IPS-18c (cell line): ENCODE results near the gene MIX23.

Experiments used
- H3K4me3 ChIP-seq: 2 replicates; pipeline ENCODE4 v1.7.0; 2013; ENCODE audit warnings: low read depth, mild to moderate bottlenecking, low read length, moderate library complexity; ENCODE audit not compliant: insufficient read depth
- H3K9me3 ChIP-seq: one replicate; pipeline ENCODE4 v1.6.1; 2013; ENCODE audit warnings: mild to moderate bottlenecking, low read length, moderate library complexity; ENCODE audit not compliant: control insufficient read depth, insufficient read depth

The MIX23 gene

GRCh38 chr3:122322095-122323075, 60.6 kb downstream of the MIX23 start:
- H3K9me3 ChIP-seq, result no peaks in the 10 kb centered on the region
- H3K4me3 ChIP-seq, result no peak overlapping the region

- H3K9me3 ChIP-seq, result no peaks in the 10 kb centered on the region
- no peak overlapping the region for H3K4me3 ChIP-seq
These were observed 64.4 kb downstream of the MIX23 start for GRCh38 chr3:122318620-122319019.

- H3K9me3 ChIP-seq, result no peaks in the 10 kb centered on the region
- H3K4me3 ChIP-seq, result no peak overlapping the region
These were observed 66.7 kb downstream of the MIX23 start for GRCh38 chr3:122316368-122316767.

- Histone ChIP-seq H3K9me3 (no peaks in the 10 kb centered on the region), H3K4me3 (no peak overlapping the region)
These were observed 67.4 kb downstream of the MIX23 start for GRCh38 chr3:122315619-122316018.

GRCh38 chr3:122314228-122314876, 68.7 kb downstream of the MIX23 start:
- Histone ChIP-seq H3K9me3 (no peaks in the 10 kb centered on the region), H3K4me3 (no peak overlapping the region)

GRCh38 chr3:122313281-122313680, 69.8 kb downstream of the MIX23 start:
- Histone ChIP-seq H3K9me3 (no peaks in the 10 kb centered on the region), H3K4me3 (no peak overlapping the region)

- no peaks in the 10 kb centered on the region for H3K9me3 ChIP-seq
These were observed 70.2 kb downstream of the MIX23 start for GRCh38 chr3:122312826-122313225.

GRCh38 chr3:122310361-122310760, 72.7 kb downstream of the MIX23 start:
- no peak overlapping the region for H3K4me3 ChIP-seq
- no peaks in the 10 kb centered on the region for H3K9me3 ChIP-seq

More at GRCh38 chr3:122312826-122313225, 70.2 kb downstream of the MIX23 start:
- H3K4me3 ChIP-seq, result no peak overlapping the region
